GM21825 (cell line): ENCODE data around the gene TSEN2.
"Not testable (repeated sequence)": the region's sequence is repeated elsewhere in the genome, so short reads cannot be mapped to it uniquely, and the experiment has no call there.

Source experiments
- ATAC-seq: cut with Tn5 transposase; IDR thresholded peaks from one replicate; pipeline ENCODE4 v1.9.1; 2021; ENCODE audit warnings: mild to moderate bottlenecking, moderate library complexity; ENCODE audit not compliant: unreplicated experiment

The TSEN2 gene

DNA sequence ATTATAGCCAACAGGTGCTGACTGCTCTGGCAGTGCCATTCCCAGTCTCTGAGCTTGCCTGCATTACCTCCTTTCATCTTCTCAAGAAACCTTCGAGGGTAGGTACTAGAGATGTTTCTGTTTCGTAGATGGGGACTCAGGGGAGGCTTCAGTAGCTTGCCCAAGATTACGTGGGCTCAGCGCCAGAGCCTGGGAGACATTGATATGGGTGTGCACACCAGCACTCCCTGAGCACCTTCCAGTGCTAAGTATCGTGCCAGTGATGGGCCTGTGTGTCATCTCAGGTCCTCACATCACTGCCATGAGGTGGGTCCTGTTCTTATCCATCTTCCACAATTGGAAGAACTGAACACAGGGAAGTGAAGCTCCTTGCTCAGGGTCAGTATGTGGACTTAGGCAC, 15.2 kb downstream of the TSEN2 start:
- ATAC-seq: no peak

DNA sequence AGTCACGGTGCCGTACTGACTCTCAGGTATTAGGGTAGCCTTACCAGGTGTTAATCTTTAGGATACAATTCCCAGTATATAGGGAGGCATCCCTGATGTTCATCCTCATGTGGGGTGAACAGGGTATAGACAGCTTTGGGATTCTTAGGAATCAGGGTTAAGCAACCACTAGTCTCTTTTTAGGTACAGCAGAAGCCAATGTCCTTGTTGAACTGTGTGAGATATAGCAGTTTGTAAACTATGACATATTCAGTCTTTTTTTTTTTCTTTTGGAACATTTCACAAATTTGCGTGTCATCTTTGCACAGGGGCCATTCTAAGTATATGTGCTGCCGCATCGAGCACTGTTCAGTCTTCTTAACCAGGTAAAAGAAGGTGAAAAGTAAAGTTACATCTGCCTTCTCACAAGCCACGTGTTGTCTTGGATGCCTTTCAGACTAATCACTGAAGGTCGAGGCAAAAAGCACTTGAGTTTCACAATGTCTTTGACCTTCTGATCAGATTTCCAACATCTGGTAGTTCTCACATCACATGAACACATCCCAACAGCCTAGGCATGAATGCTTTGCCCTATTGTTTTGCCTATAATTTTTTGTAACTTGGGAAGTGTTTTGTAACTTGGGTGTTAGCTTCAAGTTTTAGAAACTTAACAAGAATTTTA, 17.2 kb downstream of the TSEN2 start:
- no peak for ATAC-seq

DNA sequence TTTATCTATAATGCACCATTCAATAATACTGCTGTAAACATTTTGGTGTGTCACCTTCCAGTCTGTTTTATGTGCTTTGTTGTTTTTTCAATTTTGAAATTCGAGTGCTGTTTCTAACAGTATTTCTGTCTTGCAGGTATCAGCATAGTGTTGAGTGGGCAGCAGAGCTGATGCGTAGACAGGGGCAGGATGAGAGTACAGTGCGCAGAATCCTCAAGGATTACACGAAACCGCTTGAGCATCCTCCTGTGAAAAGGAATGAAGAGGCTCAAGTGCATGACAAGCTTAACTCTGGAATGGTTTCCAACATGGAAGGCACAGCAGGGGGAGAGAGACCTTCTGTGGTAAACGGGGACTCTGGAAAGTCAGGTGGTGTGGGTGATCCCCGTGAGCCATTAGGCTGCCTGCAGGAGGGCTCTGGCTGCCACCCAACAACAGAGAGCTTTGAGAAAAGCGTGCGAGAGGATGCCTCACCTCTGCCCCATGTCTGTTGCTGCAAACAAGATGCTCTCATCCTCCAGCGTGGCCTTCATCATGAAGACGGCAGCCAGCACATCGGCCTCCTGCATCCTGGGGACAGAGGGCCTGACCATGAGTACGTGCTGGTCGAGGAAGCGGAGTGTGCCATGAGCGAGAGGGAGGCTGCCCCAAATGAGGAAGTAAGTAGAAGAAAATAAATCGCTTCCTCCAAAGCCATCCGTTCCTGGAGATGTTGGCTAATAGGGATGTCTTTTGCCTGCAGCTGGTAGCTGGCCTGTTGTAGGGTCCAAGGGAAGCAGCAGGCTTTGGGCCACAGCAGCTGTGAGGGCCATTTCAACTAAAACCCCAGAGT, 19.1 kb downstream of the TSEN2 start:
- ATAC-seq: no peak

DNA sequence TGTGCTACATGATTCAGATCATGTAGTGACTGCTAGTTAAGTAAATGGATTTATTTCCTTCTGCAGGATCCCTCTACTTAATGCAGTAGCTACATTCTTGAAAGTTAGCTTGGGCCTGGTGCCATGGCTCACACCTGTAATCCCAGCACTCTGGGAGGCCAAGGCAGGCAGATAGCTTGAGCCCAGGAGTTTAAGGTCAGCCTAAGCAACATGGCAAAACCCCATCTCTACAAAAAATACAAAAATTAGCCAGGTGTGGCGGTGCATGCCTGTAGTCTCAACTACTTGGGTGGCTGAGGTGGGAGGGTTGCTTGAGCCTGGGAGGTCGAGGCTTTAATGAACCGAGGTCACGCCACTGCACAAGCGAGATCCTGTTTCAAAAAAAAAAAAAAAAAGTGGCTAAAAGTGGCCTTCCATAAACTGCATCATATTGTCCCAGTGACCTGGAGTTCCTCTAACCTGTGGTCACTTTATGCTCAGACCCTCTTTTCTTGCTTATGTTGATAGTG, 22.0 kb downstream of the TSEN2 start:
- no peak for ATAC-seq

DNA sequence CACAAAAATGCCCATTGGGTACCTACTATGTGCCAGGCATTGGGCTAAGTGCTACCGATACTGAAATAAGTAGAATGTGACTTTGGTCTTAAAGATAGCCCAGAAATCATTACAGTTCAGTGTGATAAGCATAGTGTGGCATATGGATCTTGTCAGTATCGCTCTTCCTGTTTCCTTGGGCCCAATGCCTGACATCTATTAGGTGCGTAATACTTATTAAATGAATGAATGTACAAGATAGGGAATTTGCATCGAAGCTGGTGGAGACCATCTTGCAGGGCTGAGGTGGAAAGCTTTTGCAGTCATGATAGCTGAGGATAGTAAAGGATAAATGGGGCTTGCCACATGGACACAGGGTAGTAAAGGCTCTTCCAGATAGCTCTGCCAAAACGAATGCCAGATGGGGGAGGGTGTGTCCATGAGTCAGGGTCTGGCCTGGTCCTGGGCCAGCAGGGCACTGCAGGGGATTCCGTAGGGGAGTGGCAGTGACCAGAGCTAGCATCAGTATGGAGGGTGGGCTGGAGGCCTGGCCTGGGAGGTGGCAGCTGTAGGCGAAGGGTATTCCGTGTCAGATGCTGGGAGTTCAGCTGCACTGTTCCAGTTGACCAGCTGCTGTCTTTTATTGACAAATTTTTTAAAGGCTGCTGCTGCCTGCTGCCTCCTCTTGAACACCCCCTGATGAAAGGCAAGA, 23.5 kb downstream of the TSEN2 start:
- ATAC-seq: no peak

DNA sequence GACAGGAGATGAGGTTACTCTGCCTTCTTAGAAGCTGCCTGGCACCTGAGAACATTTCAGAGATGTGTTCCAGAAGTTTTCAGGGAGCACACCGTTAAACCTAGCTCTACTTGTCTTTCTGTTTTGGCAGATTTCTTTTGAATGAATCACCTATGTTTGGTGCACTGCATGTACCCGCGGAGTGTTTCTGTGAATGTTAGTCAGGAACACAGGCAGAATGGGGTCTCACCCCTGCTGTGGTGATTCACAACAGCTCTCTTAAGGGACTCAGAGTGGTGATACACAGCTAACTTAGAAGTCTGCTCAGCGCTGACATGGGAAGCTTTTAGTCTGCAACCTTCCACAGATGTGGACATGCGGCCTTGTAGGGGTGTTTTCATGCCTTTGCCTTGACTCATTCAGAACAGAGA, 24.0 kb downstream of the TSEN2 start:
- no peak for ATAC-seq

DNA sequence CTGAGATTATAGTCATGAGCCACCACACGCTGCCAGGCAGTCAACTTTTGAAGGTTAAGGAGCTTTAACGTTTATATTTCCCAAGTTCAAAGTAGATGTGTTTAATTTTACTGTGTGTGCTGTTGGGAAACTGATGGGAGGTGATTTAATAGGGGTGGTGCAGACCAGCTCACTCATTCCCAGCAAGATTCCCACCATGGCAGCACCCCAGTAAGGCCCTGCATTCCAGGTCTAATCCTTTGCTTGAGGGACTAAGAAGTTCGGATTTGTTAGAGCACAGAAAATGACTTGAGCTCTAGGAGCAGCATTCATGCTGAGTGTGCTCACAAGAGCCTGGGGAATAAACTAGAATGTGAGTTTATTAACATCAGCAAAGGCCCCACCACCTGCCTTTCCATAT, 25.2 kb downstream of the TSEN2 start:
- ATAC-seq: no peak

DNA sequence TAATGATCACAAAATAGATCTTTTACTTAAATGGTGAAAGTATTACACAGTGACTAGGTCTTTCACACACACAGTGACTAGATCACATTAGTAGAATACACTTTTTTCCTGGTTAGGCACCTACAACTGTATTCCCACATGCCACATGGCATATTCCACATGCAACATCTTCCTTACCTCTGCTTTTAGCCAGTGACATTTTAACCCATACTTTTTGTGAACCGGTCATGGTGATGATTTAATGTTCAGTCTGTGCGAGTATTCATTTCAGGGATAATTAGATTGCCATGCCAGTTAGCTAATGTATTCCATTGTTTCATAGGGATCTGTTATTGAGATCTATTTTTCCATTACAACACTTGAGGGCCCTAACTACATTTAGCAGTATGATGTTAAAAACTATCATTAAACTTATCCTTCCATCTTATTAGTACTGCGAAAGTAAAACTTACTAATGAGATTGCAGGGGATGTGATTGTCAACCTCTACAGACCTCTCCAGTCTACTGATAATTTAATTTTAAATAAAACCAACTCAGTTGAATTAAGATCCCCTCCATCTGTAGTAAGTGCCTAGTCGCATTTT, 28.3 kb downstream of the TSEN2 start:
- no peak for ATAC-seq

DNA sequence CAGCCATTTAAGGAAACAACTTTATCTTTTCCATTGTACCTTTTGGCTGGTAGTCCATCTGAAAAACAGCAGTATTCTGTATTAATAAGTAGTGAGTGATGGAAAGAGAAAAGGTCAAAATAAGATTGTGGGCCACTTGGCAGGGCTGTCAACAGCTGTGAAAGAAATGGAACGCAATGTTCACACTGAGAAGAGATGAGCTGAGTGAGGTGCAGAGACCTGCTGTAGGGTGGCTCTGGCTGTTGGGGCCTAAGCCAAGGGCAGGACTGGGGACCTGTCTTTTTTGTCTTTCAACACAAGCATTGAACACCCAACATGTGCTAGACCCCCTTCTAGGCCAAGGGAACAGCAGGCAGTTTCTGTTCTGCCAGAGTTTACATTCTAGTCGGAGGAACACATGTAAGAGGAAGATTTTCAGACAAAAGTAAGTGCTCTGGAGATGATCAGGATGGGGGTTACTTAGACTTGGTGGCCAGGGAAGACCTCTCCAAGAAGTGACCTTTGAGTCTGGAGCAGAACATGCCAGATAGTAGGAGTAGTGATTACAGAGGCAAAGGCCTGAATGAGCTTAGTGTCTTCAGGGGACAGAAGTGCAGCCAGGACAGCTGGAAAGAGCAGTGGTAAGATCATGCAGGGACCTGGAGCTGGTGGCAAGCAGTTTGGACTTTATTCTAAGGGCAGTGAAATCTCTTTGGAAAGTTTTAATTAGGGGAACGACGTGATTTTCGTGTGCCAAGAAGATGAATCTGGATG, 29.6 kb downstream of the TSEN2 start:
- no peak for ATAC-seq

DNA sequence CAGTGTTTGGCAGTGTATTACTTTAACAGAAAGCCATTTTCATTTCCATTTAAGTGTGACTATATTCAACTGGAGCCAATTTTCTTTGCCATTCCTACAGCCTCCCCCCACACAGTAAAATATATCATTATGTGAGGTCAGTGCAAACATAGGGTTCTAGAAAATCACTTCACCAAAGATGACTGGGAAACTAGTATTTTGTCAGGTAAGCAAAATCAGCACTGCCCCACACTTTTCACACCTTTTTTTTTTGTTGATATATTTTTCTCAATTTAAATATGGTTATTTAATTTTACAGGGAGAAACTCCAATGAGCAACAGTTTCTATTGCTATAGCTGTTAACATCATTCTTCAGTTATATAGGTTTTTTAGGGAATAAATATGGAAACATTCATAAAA, 31.4 kb downstream of the TSEN2 start:
- no peak for ATAC-seq

DNA sequence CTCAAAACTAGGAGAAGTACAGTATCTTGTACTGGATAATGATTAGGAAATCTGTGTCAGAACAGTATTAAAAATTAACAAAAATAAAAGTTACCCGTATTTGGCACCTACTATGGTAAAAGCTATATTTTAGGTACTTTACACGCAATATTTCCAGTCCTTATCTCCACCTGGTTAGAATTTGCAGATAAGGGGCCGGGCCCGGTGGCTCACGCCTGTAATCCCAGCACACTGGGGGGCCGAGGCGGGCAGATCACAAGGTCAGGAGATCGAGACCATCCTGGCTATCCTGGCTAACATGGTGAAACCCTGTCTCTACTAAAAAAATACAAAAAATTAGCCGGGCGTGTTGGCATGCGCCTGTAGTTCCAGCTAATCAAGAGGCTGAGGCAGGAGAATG, 32.6 kb downstream of the TSEN2 start:
- ATAC-seq: no peak

DNA sequence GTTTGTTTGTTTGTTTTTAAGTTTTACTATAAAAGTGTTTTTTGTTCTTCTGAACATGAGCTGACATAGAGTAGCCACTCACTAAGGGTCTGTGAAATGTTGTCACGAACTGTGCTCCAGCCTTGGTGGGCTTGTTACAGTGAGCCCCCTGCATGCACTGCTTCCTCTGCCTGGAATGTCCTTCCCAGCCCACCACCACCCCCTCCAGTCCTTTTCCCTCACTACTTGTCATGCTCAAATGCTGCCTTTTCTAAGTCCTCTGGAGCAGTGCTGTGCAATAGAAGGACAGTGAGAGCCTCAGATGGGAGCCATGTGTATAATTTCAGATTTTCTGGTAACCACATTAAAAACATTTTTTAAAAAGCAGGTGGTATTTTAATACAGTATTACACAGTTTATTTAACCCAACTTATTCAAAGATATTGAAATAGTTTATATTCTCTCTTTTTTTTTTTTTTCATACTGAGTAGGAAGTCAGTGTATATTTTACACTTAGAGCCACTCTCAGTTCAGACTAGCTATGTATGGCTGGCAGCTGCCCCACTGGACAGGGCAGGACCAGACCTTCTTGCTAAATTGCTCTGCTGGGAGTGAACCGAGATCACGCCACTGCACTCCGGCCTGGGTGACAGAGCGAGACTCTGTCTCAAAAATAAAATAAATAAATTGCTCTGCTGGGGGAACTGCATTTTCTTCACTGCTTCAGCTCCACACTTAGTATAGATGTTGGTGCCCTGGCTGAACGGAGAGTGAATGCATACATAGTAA, 34.2 kb downstream of the TSEN2 start:
- ATAC-seq: no peak

DNA sequence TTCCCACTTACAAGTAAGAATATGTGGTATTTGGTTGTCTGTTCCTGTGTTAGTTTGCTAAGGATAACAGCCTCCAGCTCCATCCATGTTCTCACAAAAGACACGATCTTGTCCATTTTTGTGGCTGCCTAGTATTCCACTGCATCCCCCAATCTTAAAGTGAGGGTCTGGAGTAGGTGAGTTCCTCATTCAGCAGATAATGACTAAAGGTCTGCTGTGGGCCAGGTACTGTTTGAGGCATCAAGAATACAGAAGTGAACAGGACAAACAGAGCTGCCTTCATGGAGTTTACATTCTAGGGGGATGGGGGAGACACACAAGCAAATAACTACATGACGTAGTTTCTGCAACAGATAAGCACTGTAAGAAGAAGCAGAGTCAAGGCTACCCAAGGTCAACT, 36.7 kb downstream of the TSEN2 start:
- no peak for ATAC-seq

DNA sequence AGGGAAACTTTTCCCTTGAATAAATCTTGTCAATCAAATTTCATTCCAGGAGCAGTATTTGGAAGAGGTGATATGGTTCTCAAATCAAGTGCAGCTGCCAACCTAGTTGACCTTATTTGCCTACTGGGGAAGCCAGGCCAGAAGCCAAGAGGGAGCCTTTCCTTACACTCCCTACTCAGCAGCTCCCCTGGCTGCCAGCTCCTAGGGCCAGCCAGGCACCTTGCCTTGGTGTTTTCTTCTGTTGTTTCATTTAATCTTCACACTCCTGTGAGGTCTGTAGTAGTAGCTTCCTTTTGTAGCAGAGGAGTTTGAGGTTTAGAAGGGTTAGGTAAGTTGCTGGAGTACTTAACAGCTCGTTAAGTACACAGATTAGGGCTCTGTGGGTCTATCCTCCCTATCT, 38.4 kb downstream of the TSEN2 start:
- no peak for ATAC-seq

DNA sequence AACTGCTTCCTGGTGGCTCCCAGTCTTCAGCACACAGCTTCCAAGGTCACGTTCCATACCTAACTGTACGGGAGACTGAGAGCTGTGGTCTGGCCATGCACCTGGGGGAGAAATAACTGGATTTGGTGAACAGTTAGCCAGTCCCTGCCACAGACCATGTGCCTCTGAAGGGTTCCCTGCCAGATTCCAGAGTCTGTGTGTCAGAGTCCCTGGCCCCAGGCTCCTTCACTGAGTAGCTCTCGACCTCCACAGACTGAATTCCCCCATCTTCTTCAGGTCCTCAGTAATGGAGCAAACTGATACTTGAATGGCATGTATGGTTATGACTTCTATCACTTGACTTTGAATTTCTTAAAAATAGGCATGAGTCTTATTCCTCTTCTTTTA, 43.5 kb downstream of the TSEN2 start:
- no peak for ATAC-seq

DNA sequence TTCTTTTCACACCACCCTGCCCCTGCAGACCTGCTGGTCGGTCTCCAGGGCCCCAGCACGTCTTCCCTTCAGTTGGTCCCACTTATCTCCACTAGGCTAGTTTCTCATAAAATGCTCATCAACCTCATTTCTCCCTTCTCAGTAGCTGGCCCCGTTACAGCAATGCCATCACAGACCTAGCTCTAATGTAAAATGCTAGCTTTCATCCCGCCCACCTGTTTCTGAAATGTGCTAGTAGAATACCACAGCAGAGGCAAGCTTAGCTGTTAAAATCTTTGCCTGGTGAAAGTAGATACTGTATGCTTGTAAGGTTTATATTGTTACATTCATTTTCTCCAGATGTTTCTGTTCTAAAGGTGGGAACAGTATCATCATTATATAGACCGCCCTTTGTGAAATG, 47.9 kb downstream of the TSEN2 start:
- no peak for ATAC-seq

DNA sequence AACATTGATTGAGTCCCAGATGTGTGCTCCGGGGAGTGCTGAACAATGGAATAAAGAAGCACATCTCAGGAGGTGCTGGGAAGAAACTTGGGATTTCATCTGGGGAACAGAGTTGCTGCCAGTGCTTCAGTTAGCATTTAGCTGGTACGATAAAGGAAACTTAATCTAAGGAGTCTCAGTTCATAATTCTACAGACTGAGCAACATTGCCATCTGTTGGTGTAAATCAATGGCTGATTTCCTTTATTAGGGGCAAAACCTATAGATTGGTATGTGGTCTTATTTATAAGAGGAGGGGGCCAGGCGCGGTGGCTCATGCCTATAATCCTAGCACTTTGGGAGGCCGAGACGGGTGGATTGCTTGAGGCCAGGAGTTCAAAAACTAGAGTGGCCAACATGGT, 52.1 kb downstream of the TSEN2 start:
- ATAC-seq: no peak

DNA sequence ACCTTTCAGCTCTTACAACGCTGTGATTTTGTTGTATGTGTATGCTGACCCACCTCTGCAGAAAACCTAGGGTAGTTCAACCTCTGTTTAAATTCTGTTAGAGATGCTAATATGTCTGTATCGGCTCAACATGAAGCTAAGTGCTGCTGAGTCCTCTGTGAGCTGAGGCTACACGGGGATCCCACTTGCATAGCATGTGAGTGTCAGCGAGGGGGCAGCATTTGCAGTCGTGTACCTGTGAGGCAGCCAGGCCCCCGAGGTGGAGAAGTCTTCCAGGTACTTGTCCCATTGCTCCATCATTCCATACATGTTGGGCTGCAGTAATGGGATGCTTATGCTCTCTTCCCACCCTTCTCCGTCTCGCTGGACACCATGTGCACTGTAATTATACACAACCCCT, 57.3 kb downstream of the TSEN2 start:
- no peak for ATAC-seq

DNA sequence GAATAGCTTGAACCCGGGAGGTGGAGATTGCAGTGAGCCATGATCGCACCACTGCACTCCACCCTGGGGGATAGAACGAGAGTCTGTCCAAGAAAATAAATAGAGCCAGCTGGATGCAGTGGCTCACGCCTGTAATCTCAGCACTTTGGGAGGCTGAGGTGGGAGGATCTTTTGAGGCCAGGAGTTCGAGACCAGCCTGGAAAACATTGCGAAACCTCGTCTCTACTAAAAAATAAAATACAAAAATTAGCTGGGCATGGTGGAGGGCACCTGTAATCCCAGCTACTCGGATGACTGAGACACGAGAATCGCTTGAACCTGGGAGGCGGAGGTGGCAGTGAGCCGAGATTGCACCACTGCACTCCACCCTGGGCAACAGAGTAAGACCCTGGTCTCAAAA, 59.2 kb downstream of the TSEN2 start:
- not testable (repeated sequence) for ATAC-seq
